Posterior vena cava (tissue), 2 donors: ENCODE measurements around the gene ANGPTL8. TPM values are rescaled to one million over a fixed set of nuclear protein-coding genes. Genes with fewer than 3 reads are reported as not detected.

ENCODE experiments used
- DNase-seq: peaks from one replicate; pipeline ENCODE4 v3.0.0-alpha.2; 2020; ENCODE audit warnings: low spot score
- intact Hi-C, 2 donors: fragments of 100-400 bp; cut with DNase I; formaldehyde crosslinking; loops; one replicate each; pipeline versions ENCODE4 v1.14.1 to v1.14.2; 2022 to 2023
- total RNA-seq, 2 donors: library from RNA; stranded (reverse); fragmentation: NEBNext Ultra II Directional; extraction: Animal tissue kit (Norgen Biotek cat#: 25700); gene quantifications; one replicate each; pipeline ENCODE4 v1.2.1, GENCODE V29; 2021
- donor health status: DM: yes; HTN: yes; CAD: no.
- donor health status: DM: yes; HTN: yes; CAD: no.

ANGPTL8 gene
- total RNA-seq, 2 donors from 2014 or later = 0.57 TPM; not detected in 1

DNA sequence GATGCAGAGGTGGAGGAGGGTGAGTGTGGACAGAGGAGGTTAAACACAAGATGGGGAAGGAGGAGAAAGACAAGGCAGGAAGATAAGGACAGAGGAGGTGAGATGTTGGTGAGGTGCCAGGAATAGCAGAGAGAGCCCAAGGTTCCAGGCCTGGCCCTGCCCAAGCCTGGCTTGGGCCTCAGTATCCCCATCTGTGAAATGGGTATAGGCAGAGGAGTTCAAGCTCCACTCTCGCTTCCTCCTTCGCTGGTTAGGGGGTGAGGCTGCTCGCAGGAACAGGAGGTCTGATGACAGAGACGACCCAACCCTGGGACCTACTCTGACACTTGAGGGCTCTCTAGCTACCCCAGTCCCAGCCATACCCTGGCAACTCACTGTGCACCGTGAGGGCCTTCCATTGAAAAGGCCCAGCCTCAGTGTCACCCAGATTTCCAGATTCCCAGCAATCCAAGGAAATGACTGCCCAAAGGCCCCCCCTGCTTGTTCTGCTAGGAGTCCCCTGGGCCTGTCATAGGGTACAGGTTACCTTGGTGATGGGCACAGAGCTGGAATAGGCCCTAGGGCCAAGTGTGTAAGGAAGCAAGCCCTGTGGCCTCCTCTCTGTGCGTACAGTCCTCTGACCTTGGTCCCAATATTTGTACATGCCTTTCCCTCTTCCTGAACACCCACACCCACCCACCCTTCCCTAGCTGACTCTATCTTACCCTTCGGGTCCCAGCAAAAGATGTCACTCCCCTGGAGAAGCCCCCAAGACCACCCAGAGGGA, 8.6 kb upstream of the ANGPTL8 start:
- no peak for DNase-seq
- intact Hi-C loops = no loop called here

DNA sequence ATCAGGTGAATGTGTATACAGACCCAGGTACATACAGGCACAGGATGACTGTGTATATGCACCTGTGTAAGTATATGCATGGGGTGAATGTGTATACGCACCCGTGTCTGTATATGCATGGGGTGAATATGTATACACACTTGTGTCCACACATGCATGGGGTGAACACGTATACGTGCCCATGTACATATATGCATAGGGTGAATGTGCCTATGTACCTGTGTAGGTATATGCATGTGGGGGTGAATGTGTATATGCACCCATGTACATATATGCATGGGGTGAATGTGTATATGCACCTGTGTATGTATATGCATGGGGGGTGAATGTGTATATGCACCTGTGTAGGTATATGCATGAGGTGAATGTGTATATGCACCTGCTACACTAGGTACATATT, 6.9 kb upstream of the ANGPTL8 start:
- intact Hi-C loops = no loop called here

DNA sequence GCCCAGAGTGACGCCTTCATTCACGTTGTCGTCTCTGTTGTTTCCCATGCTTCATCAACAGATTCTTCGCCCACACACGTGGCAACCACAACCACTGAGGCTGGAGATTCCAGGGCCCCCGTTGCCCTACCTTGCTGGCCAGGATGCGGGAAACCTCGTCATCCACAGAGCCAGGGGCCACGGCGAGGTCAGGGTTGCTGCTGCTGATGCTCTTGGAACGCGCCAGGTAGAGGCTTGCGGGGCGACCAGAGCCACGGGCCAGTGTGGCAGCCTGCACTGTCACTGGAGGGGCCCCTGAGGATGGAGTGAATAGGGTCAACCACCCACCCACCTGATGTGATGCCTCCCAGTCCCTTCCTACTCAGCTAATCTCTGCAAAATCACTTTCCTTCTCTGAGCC, 6.3 kb upstream of the ANGPTL8 start:
- intact Hi-C loops = no loop called here
- DNase-seq = no peak

More for the DNA sequence above, 6.9 kb upstream of the ANGPTL8 start:
- DNase-seq = no peak

DNA sequence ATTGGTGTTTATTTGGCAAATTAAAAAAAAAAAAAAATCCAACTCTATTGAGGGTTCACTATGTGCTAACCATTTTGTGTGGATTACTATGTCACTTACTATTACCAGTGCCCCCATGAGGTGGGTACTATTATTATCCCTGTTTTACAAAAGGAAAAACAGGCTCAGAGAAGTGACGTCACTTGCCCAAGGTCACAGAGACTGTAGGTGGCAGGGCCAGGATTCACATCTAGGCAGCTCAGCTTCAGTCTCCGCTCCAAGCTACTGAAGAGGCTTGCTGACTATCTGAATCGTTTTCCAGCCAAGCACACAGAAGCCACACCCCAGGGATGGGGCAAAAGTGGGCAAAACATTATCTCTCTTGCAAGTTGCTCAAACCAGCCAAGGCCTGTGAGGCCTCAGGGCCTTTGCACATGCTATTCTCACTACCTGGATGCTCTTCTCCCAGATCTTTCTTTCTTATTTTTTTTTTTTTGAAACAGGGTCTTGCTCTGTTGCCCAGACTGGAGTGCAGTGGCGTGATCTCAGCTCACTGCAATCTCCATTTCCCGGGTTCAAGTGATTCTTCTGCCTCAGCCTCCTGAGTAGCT, 4.8 kb upstream of the ANGPTL8 start:
- intact Hi-C loops = loop anchor here in 1 of 2 donors (5.0 kb wide), 1 partner anchor 783 kb away; no protein-coding TSS in a partner anchor
- no peak for DNase-seq

DNA sequence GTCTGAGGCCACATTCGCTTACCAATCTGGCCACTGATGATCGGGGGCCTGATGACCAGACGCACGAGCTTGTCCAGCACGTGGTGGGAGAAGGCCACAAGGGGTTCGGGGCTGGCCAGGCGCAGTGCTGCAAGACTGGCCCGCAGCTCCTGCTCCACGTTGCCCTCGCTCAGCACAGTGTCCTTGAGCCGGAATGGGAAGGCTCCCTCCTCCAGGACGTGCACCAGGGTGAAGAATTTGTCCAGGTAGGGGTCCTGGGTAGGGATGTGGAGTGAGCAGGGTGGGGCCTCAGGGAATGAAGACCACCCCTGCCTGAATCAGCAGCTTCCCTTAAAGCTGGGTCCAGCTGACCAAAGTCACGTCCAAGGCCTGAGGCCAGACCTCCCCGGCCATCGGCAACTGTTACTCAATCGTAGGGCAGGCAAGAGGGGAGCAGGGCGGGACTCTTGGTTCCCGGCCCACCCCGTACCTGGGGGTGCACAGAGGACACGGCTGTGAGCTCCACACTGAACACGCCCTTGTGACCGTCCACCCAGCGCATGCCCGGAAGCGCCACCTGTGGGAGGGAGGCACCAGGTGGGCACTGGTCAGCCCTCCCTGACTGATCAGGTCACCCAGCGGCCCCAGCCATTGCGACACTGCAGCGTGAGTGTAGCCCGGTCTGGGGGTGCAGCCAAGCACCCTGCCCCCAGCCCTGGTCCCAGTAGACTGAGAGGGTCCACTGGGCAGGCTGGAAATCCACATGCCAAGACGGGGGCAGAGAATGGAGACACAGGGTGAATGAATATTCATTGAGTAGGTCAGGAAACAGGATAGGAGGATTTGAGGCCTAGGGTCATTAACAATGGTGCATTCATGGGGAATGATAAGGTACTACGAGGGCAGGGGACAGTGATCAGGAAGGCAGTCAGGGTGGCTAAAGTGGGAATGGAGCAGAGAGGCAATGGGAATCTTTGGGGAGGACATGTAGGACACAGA, 2.8 kb upstream of the ANGPTL8 start:
- no peak for DNase-seq
- intact Hi-C loops = loop anchor here in 1 of 2 donors (5.0 kb wide), 1 partner anchor 781 kb away; no protein-coding TSS in a partner anchor

DNA sequence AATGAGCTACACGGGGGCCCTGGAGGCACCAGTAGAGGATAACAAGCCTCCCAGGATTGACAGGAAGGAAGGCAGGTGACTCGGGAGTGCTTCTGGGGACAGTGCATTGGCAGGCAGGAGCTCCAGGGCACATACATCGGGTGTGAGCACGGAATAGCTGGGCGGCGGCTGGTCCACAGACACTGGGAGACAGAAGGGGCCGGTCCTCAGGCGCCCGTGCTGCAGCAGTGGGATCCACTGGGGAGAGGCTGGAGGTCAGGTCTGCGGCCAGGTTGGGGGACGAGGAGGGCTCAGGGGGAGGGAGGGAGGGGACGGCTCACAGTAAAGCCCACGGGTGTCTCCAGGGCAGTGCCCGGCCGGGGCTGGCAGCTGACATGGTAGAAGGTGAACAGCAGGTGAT, 2.1 kb upstream of the ANGPTL8 start:
- intact Hi-C loops = loop anchor here in 1 of 2 donors (5.0 kb wide), 1 partner anchor 780 kb away; no protein-coding TSS in a partner anchor
- no peak for DNase-seq

DNA sequence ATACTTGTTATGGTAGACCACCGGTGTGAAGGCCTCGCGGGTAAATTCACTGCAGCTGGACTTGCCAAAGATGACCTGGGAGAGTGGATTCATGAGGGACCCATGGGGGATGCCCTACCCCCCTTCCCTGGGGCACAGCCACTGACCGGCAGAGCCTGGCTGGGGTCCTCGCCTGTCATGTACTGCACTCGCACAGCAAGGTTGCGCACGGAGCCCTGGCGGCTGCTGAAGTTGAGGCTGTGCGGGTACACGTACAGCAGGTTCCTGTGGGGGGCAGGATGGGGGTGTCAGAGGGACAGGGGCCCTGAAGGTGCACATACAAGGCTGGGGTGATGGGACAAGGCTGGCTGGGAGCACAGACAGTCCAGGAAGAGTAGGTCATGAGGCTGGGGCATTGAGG, 1.4 kb upstream of the ANGPTL8 start:
- no peak for DNase-seq
- intact Hi-C loops = loop anchor here in 1 of 2 donors (5.0 kb wide), 1 partner anchor 779 kb away; no protein-coding TSS in a partner anchor

DNA sequence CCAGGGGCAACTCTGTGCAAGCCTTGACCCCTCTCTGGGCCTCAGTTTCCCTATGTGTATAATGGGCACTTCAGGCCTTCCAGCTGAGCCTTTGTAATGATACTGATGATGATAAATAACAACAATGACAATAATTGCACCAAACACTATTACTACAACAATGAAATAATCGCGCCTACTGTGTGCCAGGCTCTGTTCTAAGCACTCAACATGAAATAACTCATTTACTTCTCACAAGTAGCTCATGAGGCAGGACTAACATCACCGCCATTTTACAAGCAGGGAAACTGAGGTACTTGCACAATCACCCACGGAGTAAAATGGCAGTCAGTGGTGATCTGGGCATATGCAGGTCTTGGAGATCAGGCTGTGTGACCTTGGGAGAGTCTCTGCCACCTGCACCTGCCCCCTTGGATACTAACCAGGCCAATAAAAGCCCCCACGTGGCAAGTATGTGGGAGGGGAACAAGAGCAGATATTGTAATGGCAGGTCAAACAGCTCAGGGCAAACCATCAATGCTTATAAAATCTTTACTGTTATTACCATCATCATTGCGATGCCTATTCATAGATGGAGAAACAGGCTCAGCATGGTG, 540 bp upstream of the ANGPTL8 start:
- intact Hi-C loops = loop anchor here in 1 of 2 donors (5.0 kb wide), 1 partner anchor 778 kb away; no protein-coding TSS in a partner anchor
- DNase-seq = no peak

DNA sequence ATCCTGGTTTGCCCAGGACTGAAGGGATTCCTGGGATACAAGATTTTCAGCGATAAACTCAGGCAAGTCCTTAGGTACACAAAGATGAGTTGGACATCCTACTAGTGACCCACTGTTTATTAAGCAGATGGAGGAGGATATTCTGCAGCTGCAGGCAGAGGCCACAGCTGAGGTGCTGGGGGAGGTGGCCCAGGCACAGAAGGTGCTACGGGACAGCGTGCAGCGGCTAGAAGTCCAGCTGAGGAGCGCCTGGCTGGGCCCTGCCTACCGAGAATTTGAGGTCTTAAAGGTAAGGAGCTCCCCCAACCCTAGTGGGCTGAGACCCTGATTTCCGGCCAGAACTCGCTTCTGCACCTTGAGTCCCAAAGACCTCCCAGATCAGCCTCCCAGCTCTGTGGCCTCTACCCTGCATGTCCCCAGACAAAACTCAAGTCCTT, 607 bp downstream of the ANGPTL8 start:
- intact Hi-C loops = no loop called here
- DNase-seq = no peak

DNA sequence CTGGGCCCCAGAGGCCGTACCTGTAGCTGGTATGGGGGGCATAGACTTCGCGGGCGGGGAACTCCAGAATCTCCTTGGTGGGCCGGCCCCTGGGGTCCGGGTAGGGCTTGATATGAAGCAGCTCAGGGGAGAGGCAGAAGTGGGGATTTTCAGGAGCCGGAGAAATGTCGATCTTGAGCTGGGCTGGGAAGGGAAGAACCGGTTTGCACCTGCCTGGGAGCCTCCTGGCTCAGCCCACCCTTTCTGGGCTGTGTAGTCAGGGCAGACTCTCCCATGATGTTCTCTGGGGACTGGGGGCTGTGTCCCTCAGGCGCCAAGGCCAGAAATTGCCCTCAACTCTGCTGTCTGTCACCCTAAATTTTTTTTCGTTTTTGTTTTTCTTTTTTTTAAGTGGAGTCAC, 2.6 kb downstream of the ANGPTL8 start:
- no peak for DNase-seq
- intact Hi-C loops = no loop called here

DNA sequence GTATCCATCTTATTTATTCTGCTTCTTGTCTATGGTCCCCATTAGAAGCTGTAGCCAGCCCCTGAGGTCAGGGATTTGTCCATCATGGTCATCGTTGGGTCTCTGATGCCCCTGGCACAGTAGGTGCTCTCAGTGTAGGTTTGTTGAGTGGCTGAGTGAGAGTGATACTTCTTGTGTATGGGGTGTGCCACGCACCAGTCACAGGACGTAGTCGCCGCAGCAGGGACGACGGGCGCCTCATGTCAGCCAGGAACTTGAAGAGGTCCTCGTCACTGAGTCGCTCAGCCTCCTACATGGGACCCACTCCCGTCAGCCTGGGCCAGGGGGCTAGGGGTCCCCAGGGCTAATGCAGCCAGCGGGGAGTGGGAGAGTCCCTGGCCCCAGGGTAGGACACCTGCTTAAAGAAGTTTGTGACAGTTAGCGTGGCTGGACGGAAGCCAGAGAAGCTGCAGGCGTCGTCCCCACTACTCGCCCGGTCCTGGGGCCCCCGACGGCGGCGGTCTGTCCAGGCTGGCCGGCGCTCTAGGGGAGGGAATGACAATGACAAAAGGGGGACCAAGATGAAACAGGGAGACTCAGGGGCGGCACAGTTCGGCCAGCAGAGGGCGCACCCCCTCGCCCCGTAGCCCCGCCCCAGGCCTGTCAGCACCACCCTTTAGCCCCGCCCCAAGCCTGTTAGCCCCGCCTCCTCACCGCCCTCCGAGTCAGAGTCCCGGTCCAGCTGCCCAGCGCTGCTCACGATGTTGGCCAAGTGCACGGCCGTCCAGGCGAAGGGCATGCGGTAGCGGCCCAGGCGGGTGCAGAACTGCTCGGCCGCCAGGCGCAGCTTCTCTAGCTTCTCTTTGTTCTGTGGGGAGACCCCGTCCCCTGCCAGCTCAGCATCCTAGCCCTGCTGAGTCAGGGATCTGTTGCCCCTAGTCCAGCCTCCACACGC, 3.7 kb downstream of the ANGPTL8 start:
- intact Hi-C loops = no loop called here
- DNase-seq = peak; percentile 98

DNA sequence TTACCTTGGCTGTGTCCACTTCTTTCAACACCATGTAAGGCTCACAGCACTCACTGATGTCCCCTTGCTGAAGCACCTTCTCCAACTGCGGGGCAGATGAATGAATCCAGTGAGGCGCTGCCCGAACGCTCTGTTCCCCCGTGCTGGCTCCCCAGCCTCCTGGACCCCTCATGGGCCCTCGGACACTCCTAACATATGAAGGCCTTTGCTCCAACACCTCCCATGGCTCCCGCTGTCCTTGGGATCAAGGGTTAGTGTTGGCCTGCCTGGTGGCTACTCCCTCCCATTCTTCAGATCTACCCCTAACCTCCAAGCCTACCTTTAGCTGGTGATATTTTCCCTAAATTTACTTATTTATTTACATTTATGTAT, 4.4 kb downstream of the ANGPTL8 start:
- intact Hi-C loops = no loop called here
- DNase-seq = no peak

DNA sequence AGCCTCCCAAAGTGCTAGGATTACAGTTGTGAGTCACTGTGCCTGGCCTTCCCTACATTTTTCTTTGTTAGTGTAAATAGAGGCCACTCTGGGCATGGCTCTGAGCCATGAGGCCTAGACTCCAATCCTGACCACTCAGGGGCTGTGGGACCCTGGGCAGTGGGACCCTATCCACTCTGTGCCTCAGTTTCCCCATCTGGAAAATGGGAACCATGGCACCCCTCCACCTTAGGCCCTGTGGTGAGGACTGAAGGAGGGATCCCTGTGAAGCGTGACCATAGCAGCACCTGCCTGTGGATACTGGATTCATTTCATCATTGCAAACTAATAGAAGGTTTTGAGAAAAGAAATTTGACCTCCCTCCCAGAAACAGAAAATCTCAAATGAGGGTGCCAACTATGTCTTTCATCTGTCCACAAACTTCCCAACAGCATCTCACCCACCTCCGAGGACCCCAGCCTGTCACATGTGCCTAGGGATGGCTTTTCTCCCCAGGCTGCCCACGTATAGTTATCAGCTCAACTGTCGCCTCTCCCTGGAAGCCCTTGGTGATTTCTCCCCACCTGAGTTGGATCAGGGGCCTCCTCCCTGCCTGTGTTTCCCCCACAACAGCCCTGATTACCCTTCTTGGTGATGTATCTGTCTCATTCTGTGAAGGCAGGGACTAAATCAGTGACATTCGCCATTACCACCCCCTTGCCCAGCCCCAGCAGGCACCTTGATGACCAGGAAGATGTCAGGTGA, 5.6 kb downstream of the ANGPTL8 start:
- DNase-seq = no peak
- intact Hi-C loops = no loop called here

DNA sequence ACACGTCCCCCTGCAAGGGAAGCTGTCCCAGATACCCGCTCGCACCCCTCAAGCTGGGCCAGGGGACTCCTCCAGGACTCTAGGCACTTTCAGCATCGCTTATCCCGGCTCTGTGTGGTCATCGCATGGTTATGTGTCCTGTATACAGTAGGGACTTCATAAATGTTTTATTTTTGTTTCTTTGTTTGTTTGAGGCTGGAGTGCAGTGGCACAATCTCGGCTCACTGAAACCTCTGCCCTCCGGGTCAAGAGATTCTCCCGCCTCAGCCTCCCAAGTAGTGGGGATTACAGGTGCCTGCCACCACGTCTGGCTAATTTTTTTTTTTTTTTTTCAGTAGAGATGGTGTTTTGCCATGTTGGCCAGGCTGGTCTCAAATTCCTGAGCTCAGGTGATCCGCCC, 7.5 kb downstream of the ANGPTL8 start:
- intact Hi-C loops = no loop called here
- no peak for DNase-seq

DNA sequence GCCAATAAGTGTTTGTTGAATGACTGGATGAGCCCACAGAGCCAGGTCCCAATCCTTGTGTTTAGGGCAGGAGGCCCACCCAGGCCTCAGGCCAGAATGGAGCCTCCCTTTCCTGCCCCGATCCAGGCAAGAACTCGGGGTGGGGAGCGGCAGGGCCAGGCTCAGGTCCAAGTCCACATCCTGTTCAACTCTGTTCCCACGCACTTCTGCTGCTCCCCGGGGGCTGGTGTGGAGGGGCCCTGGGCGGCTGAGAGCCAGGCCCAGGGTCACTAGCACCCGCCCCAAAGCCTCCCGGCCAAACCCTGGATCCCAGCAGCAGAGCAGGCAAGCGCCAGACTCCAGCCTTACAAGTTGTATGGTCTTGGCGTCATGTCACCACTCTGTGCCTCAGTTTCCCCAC, 8.0 kb downstream of the ANGPTL8 start:
- intact Hi-C loops = no loop called here
- DNase-seq = peak; percentile 87

DNA sequence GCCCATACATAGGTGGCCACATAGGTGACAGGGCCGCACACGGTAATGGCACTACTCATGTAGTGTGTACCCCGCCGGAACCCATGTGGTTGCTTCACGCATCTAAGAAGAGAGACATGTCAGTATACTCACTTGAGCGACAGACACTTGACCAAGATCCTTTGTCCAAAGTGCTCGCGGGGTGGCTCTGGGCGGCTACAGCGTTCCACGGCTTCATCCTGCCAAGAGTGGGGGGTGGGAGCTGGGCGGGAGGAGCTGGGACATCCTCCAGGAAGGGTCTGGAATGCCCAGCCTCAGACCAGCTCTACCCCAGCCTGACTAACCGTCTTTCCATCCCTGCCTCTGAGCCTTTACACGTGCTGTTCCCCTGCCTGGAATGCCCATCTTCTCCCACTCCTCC, 8.5 kb downstream of the ANGPTL8 start:
- intact Hi-C loops = no loop called here
- DNase-seq = no peak

DNA sequence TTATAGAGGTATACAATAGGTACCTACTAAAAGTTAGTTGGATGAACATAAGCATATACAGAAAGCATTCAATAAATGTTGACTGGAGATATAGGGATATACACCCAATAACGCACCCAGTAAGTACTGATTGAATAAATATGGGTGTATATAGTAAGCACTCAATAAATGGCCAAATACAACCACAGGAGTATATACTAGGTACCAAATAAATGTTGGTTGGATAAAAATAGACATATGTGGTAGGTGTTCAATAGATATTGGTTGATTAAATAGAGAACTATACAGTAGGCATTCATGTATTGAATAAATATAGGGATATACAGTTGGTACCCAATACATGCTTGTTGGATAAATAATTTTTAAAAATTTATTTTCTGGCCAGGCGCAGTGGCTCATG, 9.4 kb downstream of the ANGPTL8 start:
- intact Hi-C loops = no loop called here
- DNase-seq = no peak

DNA sequence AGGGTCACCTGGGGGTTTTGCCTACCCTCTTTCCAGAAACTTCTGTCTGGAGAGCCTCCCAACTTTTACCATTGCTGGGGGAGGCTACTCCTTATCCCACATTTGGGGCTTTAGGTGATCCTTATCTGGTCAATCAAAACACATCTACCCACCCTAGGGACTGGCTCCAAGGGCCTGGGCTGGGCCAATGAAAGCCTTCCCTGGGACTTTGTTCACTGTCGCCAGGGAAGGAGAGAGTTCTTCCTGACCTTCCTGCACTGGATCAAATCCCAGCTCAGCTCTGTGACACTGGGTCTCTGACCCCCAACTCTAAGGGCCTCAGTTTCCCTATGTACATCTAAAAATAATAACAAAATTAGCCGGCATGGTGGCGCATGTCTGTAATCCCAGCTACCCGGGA, 11.8 kb downstream of the ANGPTL8 start:
- intact Hi-C loops = no loop called here
- no peak for DNase-seq
